Lower leg skin (tissue), 3 donors: ENCODE measurements around the gene GZF1.

Experiments
- CTCF ChIP-seq, 3 donors: fragments of 450-650 bp; IDR thresholded peaks; one replicate each; pipeline ENCODE4 v1.5.1; 2016; ENCODE audit warnings: antibody characterized with exemption in 3 of 3, mild to moderate bottlenecking in 3 of 3, moderate library complexity in 2 of 3
- POLR2A ChIP-seq, 2 donors: fragments of 450-650 bp; IDR thresholded peaks; one replicate each; pipeline ENCODE4 v1.6.1; 2016 to 2017; ENCODE audit warnings: antibody characterized with exemption in 2 of 2, mild to moderate bottlenecking in 1 of 2, moderate library complexity in 1 of 2

GRCh38 chr20:23339986-23340385 lies 22.0 kb upstream of the GZF1 start:
- TF ChIP-seq CTCF (IDR thresholded peaks at IDR 0.05) (no peak), POLR2A (IDR thresholded peaks at IDR 0.05) (no peak)
